NCI-H1930 (cell line): Measurements from ENCODE around the gene DACT2.

Experiments
- DNase-seq, 2 experiments: peaks; one replicate each; lab custom pipeline; 2025; lab: John Stamatoyannopoulos, UW

The DACT2 gene

DNA sequence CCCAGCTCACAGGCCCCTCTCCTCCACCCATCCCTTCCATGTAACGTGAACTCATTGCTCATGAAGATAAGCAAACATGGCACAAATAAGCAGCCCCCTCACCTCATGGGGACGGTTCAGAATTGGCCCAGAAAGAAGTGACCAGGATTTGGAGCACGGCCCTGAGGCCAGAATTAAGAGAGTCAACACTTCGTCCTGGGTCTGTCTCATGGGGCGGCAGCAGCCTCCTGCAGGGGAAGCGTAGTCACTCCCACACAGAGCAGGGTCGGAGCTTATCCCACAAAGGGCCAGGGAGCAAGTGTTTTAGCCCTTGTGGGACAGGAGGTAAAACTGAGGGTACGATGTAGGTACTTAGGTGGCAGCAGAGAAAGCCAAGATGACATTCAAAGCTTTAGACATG, 28.6 kb upstream of the DACT2 start:
- DNase-seq = no peak

DNA sequence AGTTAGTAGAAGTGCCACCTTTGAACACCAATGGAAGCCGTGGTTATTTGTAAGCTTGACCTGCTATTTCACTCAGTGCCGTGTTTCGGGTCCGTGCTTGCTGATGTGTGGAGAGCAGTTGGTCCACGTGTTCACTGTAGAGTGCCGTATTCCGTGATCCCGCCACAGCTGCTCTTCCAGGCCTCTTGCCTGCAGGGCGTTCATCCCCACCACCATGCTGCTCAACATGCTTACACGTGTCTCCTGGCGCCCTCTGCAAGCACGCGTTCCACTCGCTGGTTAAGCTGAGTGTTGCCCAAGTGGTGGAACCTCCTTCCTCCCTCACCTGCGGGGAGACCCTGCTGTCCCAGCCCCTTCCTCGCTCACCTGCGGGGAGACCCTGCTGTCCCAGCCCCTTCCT, 28.0 kb upstream of the DACT2 start:
- no peak for DNase-seq

DNA sequence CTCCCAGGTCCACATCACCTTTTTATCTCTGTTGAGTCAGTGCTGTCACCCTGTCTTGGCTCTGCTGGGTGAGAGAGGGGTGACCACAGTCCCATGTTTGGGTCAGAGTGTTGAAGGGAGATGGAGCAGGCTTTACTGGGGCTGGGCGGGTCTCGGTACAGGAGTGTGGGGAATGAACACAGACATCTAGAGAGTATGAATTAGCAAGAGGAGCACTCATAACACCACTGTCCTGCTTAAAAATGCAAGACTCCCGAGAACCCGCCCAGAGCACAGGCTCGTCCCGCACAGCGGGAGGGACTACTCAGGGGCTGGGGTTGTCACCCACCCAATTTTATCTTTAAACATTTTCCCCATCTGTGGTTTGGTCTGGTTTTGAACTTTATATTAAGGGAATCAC, 27.5 kb upstream of the DACT2 start:
- DNase-seq = no peak

DNA sequence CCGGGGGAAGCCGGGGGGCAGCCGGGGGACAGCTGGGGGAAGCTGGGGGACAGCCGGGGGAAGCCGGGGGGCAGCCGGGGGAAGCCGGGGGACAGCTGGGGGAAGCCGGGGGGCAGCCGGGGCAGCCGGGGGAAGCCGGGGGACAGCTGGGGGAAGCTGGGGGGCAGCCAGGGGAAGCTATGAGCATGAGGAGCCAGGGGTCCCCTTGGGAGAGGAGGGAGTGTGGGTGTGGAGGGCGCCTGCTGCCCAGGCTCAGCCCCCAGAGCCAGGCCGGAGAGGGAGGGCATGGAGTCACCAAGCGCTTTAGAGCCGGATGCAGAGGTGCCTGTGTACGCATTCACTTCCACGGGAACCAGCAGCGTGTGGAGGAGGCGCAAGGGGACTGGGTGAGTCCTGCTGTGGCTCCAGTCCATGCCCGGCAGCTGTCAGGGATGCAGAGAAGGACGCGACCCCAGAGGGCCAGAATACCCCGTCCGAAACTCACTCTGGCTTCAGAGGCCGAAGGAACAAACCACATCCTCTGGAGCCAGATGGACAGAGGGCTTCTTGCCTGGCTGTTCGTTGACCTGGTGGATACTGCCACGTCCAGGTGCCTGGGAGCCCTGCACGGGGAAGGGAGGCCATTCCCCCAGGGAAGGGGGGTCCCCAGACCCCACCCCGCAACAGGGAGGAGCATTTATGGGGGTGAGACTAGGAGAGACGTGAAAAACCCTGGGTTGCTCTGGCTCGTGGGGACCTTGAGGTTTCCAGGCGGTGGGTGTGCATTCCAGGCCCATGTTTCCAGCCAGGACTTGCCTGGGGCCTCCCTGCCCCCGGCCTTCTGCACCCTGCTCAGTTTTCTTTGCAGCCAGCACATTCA, 26.5 kb upstream of the DACT2 start:
- no peak for DNase-seq

DNA sequence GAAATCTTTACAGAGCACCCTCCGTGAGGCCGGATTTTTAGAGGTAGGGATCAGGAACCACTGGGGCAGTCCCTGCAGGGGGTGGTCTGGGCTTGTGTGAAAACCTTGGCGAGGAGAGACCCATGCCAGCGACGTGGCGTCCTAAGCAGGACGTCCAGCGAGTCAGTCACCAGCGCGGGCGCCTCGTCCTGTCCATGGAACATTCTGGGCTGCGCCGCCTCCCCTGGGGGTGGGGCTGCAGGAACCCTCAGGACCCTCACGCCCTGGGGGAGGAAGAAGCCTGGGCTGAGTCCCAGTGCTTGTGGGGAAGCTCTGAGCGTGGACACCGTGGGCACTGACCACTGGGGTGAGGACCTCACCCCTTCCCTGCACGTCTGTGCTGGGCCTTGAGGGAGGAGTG, 25.7 kb upstream of the DACT2 start:
- no peak for DNase-seq

DNA sequence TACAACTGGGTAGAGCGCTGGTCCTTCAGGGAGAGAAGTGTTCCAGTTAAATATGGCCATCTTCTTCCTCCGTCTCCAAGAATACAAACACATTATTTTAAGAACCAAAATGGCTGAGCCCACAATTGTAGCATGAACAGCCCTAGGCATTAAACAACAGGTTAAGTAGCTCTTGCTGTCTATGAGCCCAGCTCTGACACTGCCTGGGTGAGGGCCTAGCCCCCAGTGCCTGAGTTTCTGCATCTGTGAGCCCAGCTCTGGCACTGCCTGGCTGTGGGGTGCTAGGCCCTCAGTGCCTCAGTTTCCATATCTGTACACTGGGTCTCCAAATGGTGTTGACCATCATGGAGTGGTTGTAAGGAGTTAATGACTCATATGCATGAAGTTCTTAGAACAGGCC, 24.8 kb upstream of the DACT2 start:
- no peak for DNase-seq

DNA sequence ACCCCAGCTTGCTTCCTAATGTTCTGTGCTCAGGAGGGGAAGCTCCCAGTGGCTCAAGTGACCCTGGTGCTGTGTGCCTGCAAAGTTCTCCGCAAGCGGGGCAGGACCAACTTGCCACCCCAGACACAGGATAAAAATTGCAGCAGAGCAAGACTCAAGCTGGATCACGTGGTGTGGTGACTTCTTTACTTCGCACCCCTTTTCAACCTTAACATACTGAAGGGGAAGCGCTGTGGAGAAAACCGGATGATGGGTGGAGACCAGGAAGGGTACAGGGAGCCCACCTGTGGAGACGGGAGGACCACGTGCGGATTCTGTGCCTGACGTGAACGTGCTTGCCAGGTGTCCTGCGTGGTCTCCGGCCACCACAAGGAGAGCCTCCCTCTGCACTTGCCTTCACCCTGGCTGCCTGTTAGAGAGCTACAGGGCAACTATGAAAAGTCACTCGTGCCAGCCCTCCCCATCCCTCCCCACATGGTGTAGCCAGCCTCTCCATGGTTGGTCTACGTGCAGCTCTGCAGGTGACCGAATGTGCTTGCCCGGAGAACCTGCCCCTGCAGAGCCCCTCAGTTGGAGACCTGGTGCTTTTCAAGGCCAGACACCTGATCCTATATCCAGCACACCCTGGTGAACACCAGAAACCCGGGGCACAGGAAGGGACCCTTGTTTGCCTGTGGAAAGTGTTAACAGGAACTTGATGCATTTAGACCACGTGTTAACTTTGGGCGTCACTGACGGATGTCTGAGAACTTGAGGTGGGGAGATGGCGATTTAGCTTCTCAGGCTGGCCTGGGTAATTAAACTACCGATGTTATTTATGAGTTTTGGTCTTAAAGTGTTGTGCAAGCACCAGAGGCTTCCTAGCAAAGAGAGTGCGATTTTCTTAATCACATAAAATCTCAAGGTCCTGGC, 23.9 kb upstream of the DACT2 start:
- no peak for DNase-seq

DNA sequence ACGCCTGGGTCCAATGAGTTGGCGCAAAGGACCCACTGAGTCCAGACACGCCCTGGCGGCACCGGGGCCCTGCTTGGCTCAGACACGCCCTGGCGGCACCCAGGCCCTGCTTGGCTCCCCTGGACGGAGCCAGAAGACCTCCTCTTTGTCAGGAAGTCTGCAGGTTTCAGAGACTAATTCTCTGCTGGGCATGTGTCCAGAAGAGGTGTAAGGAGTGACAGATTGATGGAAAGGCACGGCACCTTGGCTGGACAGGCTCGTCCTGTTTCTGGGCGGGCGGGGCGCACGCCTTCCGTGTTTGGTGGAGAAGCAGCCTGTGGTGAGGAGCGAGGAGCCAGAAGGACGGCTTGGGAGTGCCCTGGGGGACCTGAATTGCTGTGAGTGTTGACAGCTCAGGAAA, 23.1 kb upstream of the DACT2 start:
- no peak for DNase-seq

DNA sequence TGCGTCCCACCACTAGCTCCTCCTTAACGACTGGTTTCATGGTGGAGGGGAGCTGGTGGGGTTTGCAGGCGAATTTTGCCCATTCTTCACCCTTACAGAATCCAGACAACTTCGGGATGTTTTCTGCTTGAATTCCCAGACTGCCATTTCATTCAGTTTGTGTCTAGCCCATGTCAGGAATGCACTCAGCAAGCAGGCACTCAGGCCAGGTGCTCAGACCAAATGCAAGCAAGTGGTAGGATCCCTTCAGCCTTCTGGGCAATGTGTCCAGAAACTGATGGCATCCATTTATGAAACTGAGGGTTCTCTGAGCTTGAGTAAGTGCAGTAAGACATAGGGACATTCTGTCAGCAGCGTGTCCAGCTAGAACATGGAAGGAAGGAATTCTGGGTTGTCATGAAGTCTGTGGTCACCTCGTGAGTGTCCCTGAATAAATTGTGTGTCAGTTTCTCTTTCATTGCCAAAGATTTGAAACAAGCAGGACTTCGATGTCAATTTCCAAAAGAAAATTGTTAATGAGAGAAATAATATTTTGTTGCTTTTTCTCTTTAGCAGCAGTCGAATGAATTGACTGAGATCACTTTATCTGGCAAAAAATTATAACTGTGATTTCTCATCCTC, 21.8 kb upstream of the DACT2 start:
- no peak for DNase-seq

DNA sequence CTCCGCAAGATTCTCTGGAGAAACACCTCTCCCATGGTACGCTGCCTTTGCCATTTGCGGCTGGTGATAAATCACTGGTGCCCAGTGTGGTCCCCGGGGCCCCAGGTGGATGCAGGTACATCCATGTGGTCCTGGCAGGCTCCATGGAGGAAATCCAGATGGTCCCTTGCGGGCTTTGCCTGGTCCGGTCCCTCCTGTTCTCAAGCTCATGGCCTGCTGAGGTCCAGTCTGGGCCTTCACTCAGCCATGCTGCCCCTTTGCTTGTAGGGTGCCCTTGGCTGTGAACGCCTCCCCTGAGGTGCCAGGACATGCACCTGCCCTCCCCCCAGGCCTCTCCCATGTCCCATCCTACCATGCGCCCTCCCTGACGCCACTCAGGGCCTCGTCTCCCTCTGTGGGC, 21.2 kb upstream of the DACT2 start:
- DNase-seq = no peak

DNA sequence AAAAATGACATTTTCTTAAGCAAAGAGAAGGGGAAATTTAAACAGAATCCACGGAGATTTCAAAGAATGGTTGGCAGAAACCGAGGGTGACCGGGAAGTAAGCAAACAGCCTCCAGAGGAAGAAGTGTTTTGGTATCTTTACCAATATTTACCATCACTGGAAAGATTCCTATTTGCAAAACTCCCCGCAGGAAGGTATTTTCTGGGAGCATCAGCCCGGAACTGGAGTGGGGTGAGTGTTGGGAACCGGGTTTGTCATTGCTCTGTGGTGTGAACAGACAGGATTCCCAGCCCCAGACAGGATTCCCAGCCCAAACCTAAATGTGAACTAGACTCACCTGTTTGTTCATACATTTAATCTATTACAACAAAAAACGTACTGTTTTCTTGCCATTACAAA, 19.2 kb upstream of the DACT2 start:
- no peak for DNase-seq

DNA sequence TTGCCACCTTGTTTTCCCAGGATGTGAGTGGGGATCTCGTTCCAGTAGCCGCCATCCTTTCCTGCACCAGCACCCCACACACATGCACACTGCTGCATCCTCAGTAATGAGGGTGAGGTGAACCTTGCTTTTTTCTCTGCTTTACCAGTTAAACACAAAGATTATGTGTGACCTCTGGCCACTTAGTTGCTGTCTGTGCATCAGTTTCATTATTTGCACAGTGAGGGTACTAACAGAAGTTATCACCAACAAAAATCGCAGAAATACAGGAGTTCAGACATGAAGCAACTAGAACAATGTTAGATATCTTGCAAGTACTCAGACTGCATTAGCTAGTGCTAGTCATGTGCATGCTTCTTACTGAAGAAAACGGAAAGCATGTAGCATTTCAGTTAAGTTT, 17.4 kb upstream of the DACT2 start:
- DNase-seq = no peak

DNA sequence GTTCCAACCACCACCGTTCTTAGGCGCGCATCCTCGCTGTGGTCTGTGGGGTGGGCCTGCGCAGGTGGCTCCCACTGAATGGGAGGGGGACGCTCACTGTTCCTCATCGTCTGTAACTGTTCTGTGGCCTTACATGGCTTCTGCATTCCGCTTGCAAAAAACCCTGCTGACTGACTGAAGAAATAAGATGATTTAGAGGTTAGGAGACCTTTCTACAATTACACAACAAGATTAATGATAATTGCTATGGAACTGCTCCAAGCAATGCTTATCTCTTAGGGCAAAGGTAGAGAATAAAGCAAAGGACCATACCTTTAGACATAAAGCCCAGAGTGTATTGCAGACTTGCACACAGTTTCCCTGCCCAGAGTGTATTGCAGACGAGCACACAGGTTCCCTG, 14.4 kb upstream of the DACT2 start:
- DNase-seq = no peak

DNA sequence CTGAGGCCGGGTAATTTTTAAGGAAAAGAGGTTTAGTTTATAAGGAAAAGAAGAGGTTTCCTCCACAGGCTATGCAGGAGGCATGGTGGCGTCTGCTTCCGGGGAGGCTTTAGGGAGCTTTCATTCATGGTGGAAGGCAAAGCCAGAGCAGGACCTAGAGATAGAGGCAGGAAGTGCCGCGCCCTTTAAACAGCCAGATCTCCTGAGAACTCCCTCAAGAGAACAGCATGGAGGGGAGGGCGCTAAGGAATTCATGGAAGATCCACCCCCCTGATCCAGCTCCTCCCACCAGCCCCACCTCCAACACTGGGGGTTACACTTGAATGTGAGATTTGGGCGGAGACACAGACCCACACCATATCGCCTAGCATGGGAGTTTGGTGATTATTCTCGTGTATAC, 13.9 kb upstream of the DACT2 start:
- DNase-seq = no peak

DNA sequence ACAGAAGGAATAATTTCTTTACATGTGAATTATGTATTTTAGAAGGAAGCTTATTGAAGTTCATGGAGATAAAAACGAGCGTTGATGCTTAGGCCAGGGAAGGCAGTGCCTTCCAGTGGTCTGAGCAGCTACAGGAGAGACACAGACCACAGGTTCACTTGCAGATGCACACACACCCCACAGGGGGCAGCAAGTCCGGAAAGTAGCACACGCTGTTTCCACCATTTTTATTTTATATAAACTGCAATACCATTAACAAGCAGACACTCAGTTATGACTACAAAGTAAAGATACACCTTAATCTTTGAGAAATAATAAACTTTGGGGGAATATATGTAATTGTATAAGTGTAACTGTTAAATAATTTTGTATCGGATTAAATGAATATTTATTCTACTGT, 13.5 kb upstream of the DACT2 start:
- DNase-seq = no peak

DNA sequence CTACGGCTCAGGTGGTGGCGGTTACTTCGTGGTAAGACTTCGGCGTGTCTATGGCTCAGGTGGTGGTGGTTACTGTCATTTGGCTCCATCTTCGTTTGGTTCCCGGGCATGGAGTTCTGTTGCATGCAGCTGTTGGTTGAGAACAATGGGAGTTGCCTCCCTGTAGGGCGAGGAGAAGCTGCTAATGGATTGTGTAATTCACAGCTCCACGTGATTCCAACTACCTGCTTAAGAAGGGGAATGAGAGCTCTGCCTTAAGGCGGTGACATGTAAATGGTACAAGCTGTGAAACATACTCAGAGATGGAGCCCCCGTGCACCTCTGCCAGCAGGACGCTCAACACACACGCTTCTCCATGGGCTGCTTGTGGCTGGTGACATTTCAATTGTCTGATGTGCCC, 12.4 kb upstream of the DACT2 start:
- DNase-seq = no peak

DNA sequence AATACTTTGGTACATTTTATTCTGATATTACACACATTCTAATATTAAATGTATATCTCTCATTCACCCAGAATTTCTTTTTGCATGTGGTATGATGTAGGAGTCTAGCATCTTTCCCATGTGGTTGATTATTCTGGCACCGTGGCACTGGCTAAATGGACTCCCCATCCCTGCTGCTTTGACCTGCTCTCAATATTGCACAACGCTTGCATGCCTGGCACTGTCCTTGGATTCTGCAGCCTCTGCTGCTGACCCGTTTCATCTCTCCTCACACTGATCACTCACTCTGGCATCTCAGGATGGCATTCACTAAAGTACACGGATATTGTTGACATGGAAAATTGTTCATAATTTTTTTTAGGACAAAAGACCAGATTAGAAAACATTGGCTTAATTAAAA, 11.5 kb upstream of the DACT2 start:
- no peak for DNase-seq

DNA sequence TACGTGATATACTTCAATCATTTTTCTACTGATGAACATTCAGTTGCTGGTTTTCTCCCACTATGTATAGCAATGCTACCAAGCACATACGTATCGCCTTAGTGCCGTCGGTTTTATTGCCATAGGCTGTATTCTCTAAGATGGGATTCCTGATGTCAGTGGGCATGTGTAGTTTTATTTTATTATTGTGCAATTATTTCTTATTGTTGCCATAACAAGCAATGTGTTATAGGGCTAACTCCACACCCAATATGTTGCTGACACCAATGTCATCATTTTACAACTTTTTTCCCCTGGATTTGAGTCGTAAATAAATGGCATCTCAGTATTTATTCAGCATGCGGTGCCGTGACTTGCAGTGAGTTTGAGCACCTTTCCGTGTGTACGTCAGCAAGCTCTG, 10.8 kb upstream of the DACT2 start:
- DNase-seq = no peak

DNA sequence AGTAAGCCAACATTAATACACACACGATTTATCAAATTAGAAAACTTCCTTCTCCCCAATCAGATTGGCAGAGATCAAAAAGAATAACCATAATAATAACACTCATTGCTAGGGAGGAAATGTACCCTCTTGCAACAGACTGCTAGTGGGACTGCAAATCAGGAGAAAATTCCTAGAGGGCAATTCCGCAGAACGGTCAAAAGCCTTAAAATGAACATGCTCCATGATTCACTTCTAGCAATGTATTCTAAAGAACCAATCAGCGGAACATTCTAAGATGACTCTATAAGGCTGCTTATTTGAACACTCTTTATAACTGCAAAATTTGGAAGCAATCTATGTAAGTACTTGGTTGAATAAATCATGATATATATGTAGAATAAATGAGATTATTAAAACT, 8.5 kb upstream of the DACT2 start:
- no peak for DNase-seq

DNA sequence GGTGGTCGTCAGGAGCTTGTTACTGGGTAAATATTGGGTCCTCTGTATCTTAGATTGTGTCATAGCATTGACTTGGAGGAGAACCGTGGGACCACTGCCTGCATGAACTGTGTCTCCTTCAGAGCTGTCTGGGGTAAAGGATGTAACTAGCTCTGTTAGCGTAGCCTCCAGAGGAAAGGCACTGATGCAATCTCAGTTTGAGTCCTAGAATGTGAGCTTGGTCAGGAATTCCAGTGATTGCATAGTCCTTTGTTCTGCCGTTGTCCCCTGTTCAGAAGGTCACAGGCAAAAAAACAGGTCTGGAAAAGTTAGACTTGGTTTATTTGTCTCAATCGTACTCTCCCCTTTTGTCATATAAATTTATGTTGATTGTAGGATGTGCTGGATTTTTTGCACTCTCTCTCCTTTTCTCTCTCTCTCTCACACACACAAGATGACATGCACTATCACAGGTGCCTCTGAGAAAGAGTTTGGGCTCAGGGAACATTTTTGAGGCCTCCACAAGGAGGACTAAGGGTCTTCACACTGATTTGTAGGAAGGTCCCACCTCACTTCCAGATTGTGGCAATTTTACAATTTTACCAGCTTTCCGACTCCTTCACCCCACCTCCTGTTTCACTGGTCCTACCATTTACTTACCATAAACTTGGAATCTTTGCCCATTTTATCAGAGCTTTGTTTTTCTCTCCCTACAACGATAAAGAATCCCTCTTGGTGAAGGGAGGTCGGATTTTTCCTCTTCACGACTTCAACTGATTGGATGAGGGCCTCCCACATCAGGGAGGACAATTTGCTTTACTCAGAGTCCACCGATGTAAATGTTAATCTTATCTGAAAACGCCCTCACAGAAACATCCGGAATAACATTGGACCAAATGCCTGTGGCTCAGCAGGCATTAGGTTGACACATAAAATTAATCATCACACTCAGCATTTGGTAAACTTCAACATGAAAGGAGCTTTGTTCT, 7.0 kb upstream of the DACT2 start:
- DNase-seq = no peak

DNA sequence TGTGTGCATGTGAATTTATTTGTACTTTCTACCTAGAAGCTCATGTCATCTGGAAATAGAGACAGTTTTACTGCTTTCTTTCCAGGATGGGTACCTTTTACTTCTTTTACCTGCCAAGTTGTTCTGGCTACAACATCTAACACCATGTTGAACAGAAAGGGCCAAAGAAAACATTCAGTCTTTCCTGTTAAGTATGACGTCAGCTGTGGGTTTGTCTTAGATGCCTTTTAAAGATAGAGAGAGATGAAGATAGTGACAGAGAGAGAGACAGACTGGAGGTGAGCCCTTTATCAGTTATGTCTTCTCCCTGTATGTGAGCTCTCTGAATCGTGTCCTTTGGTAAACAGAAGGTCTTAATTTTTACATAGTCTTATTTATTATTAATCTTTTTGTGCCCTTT, 3.4 kb upstream of the DACT2 start:
- DNase-seq = no peak

DNA sequence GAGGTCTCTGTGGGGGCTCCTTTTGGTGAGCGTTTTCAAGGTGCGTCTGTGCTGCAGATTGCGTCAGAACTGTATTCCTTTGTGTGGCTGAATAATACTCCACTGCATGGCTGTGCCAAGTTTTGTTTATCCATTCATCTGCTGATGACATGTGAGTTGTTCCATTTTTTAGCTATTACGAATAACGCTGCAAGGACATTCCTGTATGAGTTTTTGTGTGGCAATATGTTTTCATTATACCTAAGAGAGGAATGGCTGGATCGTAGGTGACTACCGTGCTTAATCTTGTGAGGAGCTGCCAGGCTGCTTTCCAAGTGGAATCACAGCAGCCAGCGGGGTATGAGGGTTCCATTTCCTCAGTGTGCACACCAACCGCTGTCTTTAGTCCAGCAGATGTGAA, 1.1 kb upstream of the DACT2 start:
- DNase-seq = no peak
